ENCODE data around the gene BCL2.

GRCh38 chr18:63306819-63307550 lies 12.6 kb downstream of the BCL2 start:
- no peak for TF ChIP-seq EP300 (IDR thresholded peaks at IDR 0.05)
- no peak for TF ChIP-seq POLR2AphosphoS5 (IDR thresholded peaks at IDR 0.05)
- TF ChIP-seq POLR2A (IDR thresholded peaks at IDR 0.05; ENCODE audit: low read depth): no peak
- TF ChIP-seq, protein P1, sequence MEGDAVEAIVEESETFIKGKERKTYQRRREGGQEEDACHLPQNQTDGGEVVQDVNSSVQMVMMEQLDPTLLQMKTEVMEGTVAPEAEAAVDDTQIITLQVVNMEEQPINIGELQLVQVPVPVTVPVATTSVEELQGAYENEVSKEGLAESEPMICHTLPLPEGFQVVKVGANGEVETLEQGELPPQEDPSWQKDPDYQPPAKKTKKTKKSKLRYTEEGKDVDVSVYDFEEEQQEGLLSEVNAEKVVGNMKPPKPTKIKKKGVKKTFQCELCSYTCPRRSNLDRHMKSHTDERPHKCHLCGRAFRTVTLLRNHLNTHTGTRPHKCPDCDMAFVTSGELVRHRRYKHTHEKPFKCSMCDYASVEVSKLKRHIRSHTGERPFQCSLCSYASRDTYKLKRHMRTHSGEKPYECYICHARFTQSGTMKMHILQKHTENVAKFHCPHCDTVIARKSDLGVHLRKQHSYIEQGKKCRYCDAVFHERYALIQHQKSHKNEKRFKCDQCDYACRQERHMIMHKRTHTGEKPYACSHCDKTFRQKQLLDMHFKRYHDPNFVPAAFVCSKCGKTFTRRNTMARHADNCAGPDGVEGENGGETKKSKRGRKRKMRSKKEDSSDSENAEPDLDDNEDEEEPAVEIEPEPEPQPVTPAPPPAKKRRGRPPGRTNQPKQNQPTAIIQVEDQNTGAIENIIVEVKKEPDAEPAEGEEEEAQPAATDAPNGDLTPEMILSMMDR (IDR thresholded peaks at IDR 0.05): no peak
